Endothelial cell of umbilical vein (primary cell): ENCODE data around the gene PDCD11. TPM values are rescaled to one million over a fixed set of nuclear protein-coding genes. Genes with fewer than 3 reads are reported as not detected.

Experiments used
- BruUV-seq: library from RNA; stranded (reverse); fragments of 400-500 nt; replicated peaks from 2 replicates; lab custom pipeline; 2021; lab: Mats Ljungman, UMichigan
- CTCF ChIA-PET: fragments of 300-600, 350-600 bp; sonication (Branson Sonifier 250); formaldehyde crosslinking; loops from one replicate; lab custom pipeline; 2021; ENCODE audit warnings: antibody characterized with exemption, inconsistent platforms; lab: Charles Lee
- POLR2A ChIA-PET: fragments of 300-600, 350-600 bp; sonication (Branson Sonifier 250); formaldehyde crosslinking; loops from one replicate; lab custom pipeline; 2021; ENCODE audit warnings: antibody characterized with exemption, inconsistent platforms; lab: Charles Lee
- DNase-seq: peaks from one replicate; pipeline ENCODE4 v3.0.0-alpha.2; 2011; ENCODE audit warnings: low read depth, low spot score
- FAIRE-seq: peaks from 2 replicates; lab custom pipeline; 2011; peaks lifted over from hg19 to GRCh38; lab: Jason Lieb, UNC
- H2AFZ ChIP-seq: 2 replicates; pipeline ENCODE4 v1.6.0; 2012; ENCODE audit warnings: low read depth, low read length, control low read depth, inconsistent platforms
- H3K27ac ChIP-seq: 2 replicates; pipeline ENCODE4 v1.5.1; 2011; ENCODE audit warnings: low read depth, mild to moderate bottlenecking, control low read depth, low read length, moderate library complexity; ENCODE audit not compliant: insufficient read depth
- H3K27me3 ChIP-seq, 2 experiments: 2 replicates each; pipeline versions ENCODE4 v1.6.0 to v1.6.1; 2011; ENCODE audit warnings: low read length in 2 of 2, mixed read lengths in 1 of 2; ENCODE audit not compliant: control insufficient read depth in 2 of 2, insufficient read depth in 2 of 2
- H3K36me3 ChIP-seq, 2 experiments: 2 replicates in 1 of 2; 3 replicates in 1 of 2; pipeline ENCODE4 v1.5.1; 2011; ENCODE audit warnings: low read length in 2 of 2, mild to moderate bottlenecking in 1 of 2, moderate library complexity in 1 of 2; ENCODE audit not compliant: control insufficient read depth in 2 of 2, insufficient read depth in 2 of 2; ENCODE audit errors: extremely low read depth in 1 of 2
- H3K4me1 ChIP-seq: 3 replicates; pipeline ENCODE4 v1.5.1; 2011; ENCODE audit warnings: mild to moderate bottlenecking, low read length; ENCODE audit not compliant: control insufficient read depth, insufficient read depth; ENCODE audit errors: extremely low read depth
- H3K4me2 ChIP-seq: 2 replicates; pipeline ENCODE4 v1.6.1; 2011; ENCODE audit warnings: low read length, control low read depth, mixed read lengths; ENCODE audit not compliant: insufficient read depth
- H3K4me3 ChIP-seq, 3 experiments: fragments of 200-600 bp in 1 of 3; sonication (generic), shearing (Covaris generic) in 1 of 3; replicated peaks in 1 of 3; 2 replicates each; pipeline ENCODE4 v1.5.1; 2011 to 2016; ENCODE audit warnings: control low read depth in 3 of 3, low read length in 3 of 3, mild to moderate bottlenecking in 2 of 3, inconsistent platforms in 1 of 3, low read depth in 1 of 3, moderate library complexity in 1 of 3; ENCODE audit not compliant: insufficient read depth in 1 of 3
- H3K79me2 ChIP-seq: 2 replicates; pipeline ENCODE4 v1.6.0; 2012; ENCODE audit warnings: low read length, inconsistent platforms; ENCODE audit not compliant: control insufficient read depth, insufficient read depth
- H3K9ac ChIP-seq: replicated peaks from 2 replicates; pipeline ENCODE3; 2011; ENCODE audit warnings: low read length, control low read depth; ENCODE audit not compliant: insufficient read depth; ENCODE audit errors: extremely low read depth
- H3K9me1 ChIP-seq: replicated peaks from 3 replicates; pipeline ENCODE4 v1.6.0; 2011; ENCODE audit warnings: mild to moderate bottlenecking, low read length; ENCODE audit not compliant: control insufficient read depth, insufficient read depth; ENCODE audit errors: extremely low read depth
- H3K9me3 ChIP-seq: replicated peaks from 2 replicates; pipeline ENCODE4 v1.5.1; 2012; ENCODE audit warnings: low read length, inconsistent platforms; ENCODE audit not compliant: control insufficient read depth, insufficient read depth
- H4K20me1 ChIP-seq: replicated peaks from 2 replicates; pipeline ENCODE3; 2011; ENCODE audit warnings: mild to moderate bottlenecking, low read length; ENCODE audit not compliant: control insufficient read depth, insufficient read depth; ENCODE audit errors: extremely low read depth
- EZH2 ChIP-seq: IDR thresholded peaks from 2 replicates; pipeline ENCODE4 v1.6.1; 2012; ENCODE audit warnings: borderline replicate concordance, low read depth, mild to moderate bottlenecking, moderate library complexity, low read length, inconsistent platforms; ENCODE audit not compliant: severe bottlenecking
- FOS ChIP-seq: IDR thresholded peaks from 2 replicates; pipeline ENCODE4 v1.6.1; 2011; ENCODE audit warnings: mild to moderate bottlenecking, low read length, moderate library complexity, borderline replicate concordance; ENCODE audit not compliant: insufficient read depth
- GATA2 ChIP-seq: IDR thresholded peaks from 2 replicates; pipeline ENCODE4 v1.7.0; 2011; ENCODE audit warnings: low read depth, mild to moderate bottlenecking, moderate library complexity, mixed read lengths, low read length; ENCODE audit not compliant: insufficient read length, insufficient read depth
- JUN ChIP-seq: IDR thresholded peaks from 2 replicates; pipeline ENCODE4 v1.6.1; 2011; ENCODE audit warnings: borderline replicate concordance, low read depth; ENCODE audit not compliant: insufficient read length, insufficient read depth
- MYC ChIP-seq: IDR thresholded peaks from one replicate; pipeline ENCODE4 v1.6.1; 2011; ENCODE audit warnings: mild to moderate bottlenecking, low read depth, low read length
- POLR2A ChIP-seq: IDR thresholded peaks from 2 replicates; pipeline ENCODE4 v1.6.1; 2012; ENCODE audit warnings: low read depth, mild to moderate bottlenecking, control low read depth, low read length
- POLR2AphosphoS5 ChIP-seq: IDR thresholded peaks from 2 replicates; pipeline ENCODE4 v1.6.1; 2012; ENCODE audit warnings: low read depth, mild to moderate bottlenecking, control low read depth, low read length, moderate library complexity; ENCODE audit not compliant: insufficient read depth
- dilution Hi-C: fragments of 300-500 bp; cut with MboI; formaldehyde crosslinking; loops from one replicate; pipeline ENCODE4 v1.15.0; 2019; ENCODE audit warnings: low sequenced_read_pairs; ENCODE audit not compliant: extremely low pct_ligation_motif_present
- intact Hi-C: fragments of 100-400 bp; cut with micrococcal nuclease; formaldehyde crosslinking; loops from one replicate; pipeline ENCODE4 v1.10.0; 2022
- polyA plus RNA-seq, 4 experiments: library from polyadenylated mRNA; depleted of rRNA in 3 of 4; stranded (reverse) in 3 of 4; unstranded in 1 of 4; fragments of >200 nt; gene quantifications; 2 replicates each; pipeline versions ENCODE4 v1.2.1 to v1.2.3, GENCODE V29; 2011 to 2012; ENCODE audit warnings: missing spikeins in 1 of 4
- total RNA-seq: library from RNA; stranded (reverse); gene quantifications from 2 replicates; pipeline ENCODE4 v1.2.3, GENCODE V29; 2021
- TF ChIP-seq, protein P1 (sequence below), 2 donors: IDR thresholded peaks; 1 replicate in 1 of 2; 2 replicates in 1 of 2; pipeline ENCODE4 v1.5.1; 2011; ENCODE audit warnings: low read length in 2 of 2, mild to moderate bottlenecking in 2 of 2, moderate library complexity in 2 of 2, control low read depth in 1 of 2, inconsistent platforms in 1 of 2, low read depth in 1 of 2; ENCODE audit not compliant: insufficient read depth in 1 of 2; ENCODE audit errors: extremely low read depth in 1 of 2
- TF ChIP-seq, protein P2 (sequence below): IDR thresholded peaks from 2 replicates; pipeline ENCODE4 v1.6.1; 2011; ENCODE audit not compliant: insufficient read depth, insufficient read length

Gene PDCD11
- total and polyA plus RNA-seq, 2 donors (not counting 3 experiments of a cell fraction or from before 2014, with no cell fraction given): 12.6 to 52.7 TPM

GRCh38 chr10:103454026-103454425 lies 57.6 kb downstream of the PDCD11 start:
- Histone ChIP-seq H3K9ac (no peak overlapping the region), H3K79me2 (no peaks in the 10 kb centered on the region), H3K4me1 (peaks cover 33% of the 10 kb centered on the region), H3K27ac (no peak overlapping the region), H3K36me3 (peaks cover 0 to 4% of the 10 kb centered on the region in 2 experiments), H2AFZ (no peak overlapping the region), H3K27me3 (no peaks in the 10 kb centered on the region), H3K4me2 (no peak overlapping the region), H3K9me1 (no peaks in the 10 kb centered on the region), H4K20me1 (no peaks in the 10 kb centered on the region), H3K4me3 (no peak overlapping the region), H3K9me3 (no peaks in the 10 kb centered on the region)
- CTCF ChIA-PET: interaction anchor here (0.9 to 1.7 kb wide), 2 partner anchors 15 to 29 kb away, joined by 3 to 6 read pairs; no protein-coding TSS in a partner anchor
- TF ChIP-seq FOS (no peak), GATA2 (no peak), MYC (no peak), JUN (no peak), POLR2AphosphoS5 (no peak), EZH2 (no peak), POLR2A (no peak)
- TF ChIP-seq, protein P1, sequence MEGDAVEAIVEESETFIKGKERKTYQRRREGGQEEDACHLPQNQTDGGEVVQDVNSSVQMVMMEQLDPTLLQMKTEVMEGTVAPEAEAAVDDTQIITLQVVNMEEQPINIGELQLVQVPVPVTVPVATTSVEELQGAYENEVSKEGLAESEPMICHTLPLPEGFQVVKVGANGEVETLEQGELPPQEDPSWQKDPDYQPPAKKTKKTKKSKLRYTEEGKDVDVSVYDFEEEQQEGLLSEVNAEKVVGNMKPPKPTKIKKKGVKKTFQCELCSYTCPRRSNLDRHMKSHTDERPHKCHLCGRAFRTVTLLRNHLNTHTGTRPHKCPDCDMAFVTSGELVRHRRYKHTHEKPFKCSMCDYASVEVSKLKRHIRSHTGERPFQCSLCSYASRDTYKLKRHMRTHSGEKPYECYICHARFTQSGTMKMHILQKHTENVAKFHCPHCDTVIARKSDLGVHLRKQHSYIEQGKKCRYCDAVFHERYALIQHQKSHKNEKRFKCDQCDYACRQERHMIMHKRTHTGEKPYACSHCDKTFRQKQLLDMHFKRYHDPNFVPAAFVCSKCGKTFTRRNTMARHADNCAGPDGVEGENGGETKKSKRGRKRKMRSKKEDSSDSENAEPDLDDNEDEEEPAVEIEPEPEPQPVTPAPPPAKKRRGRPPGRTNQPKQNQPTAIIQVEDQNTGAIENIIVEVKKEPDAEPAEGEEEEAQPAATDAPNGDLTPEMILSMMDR (IDR thresholded peaks at IDR 0.05; ENCODE audit: extremely low read depth in 1 of 2, insufficient read depth in 1 of 2, low read depth in 1 of 2, low read length in 2 of 2): no peak
- TF ChIP-seq, protein P2, sequence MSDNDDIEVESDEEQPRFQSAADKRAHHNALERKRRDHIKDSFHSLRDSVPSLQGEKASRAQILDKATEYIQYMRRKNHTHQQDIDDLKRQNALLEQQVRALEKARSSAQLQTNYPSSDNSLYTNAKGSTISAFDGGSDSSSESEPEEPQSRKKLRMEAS: no peak
- DNase-seq (no peak), FAIRE-seq (no peak)
- POLR2A ChIA-PET: no interaction called here
- dilution Hi-C loops: no loop called here
- intact Hi-C loops: no loop called here
- no TSS peak for BruUV-seq
